NCI-H1105 (cell line): ENCODE results near the gene GARRE1.

Experiments used
- DNase-seq: peaks from one replicate; lab custom pipeline; 2025; lab: John Stamatoyannopoulos, UW

GARRE1 gene

DNA sequence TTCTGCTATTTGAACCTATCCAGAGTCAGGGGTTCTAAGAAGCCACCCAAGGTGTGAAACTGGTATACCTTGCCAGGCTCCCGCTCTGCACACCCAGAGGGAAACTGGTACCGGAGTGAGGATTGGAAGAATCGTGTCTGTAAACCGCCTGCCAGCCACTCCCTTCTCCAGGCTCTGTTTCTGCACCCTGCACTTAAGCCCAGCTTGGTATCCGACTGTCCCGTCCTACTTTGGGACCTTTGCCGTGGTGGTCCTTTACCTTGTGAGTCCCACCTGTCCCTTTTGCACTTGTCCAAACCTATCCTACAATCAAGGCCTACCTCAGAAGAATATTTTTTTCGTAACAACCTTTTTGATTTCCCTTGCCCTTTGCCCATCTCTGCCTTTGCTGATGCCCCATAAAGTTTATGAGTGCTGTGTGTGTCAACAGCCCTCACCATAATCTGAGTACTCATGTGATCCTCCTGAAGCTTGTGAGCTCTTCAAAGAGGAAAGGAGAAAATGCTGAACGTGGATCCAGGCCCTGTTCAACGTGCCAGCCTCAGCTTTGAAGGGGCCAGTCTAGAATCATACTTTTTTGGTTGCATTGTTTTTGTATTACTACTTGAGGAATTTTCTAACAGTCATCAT is 44.7 kb downstream of the GARRE1 start:
- no peak for DNase-seq

DNA sequence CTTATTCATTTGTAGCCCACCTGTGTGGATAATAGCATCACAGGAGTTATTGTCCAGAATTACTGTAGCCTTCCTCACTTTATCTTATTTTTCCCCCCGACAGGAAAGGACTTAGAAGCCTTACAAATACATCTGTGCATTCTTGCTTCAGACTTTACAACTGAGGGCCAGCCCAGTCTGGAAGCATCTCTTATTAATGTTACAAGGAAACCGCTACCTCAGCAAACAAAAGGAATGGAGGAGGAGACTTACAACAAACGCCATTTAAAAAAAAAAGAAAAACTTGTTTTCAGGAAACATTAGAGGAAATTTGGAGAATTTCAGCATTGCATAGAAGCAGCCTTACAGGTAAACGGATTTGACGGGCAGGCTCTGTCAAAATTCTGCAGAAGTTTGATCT is 45.2 kb downstream of the GARRE1 start:
- DNase-seq = no peak

DNA sequence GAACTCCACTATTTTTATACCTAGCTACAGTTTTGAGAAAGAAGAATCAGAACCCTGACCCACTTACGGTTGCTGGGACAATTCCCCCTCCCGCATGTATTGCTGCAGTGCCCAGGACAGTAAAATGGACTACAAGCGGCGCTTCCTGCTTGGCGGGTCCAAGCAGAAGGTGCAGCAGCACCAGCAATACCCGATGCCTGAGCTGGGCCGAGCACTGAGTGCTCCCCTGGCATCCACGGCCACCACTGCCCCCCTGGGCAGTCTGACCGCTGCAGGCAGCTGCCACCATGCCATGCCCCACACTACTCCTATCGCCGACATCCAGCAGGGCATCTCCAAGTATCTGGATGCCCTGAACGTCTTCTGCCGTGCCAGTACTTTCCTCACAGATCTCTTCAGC is 46.0 kb downstream of the GARRE1 start:
- DNase-seq = no peak

DNA sequence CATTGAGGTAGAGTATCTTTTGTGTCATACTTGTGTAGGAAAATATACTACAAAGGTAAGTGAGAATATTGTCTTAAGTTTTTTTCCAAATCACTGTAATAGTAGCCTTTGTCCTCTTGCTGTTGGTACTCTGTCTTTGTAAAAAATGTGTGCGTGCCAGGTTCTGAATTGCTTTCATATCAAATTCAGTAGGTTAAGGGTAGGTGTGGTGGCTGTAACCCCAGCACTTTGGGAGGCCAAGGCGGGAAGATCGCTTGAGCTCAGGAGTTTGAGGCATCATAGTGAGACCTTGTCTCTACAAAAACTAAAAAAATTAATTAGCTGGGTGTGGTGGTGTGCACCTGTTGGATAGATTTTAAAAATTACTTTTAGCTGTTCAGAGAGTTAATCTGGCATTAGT is 46.6 kb downstream of the GARRE1 start:
- no peak for DNase-seq
